Neural cell (in vitro differentiated cells): ENCODE data around the gene VPS72.

Experiments
- EP300 ChIP-seq: fragments of 450-650 bp; conservative IDR thresholded peaks from 2 replicates; pipeline ENCODE4 v1.6.1; 2014; ENCODE audit warnings: antibody characterized with exemption, mild to moderate bottlenecking, moderate library complexity; ENCODE audit not compliant: poor library complexity, severe bottlenecking
- EZH2 ChIP-seq: fragments of 200-600, 300-800 bp; shearing (Covaris generic), sonication (generic); IDR thresholded peaks from 2 replicates; pipeline ENCODE4 v1.6.1; 2014; ENCODE audit warnings: antibody characterized with exemption, low read length, borderline replicate concordance, mild to moderate bottlenecking; ENCODE audit not compliant: insufficient read depth, poor library complexity, severe bottlenecking
- SMC3 ChIP-seq: fragments of 450-650 bp; conservative IDR thresholded peaks from 2 replicates; pipeline ENCODE4 v1.6.1; 2014; ENCODE audit warnings: antibody characterized with exemption, mild to moderate bottlenecking, moderate library complexity; ENCODE audit not compliant: poor library complexity
- TF ChIP-seq, protein P1 (sequence below): fragments of 450-650 bp; IDR thresholded peaks from 2 replicates; pipeline ENCODE4 v1.5.1; 2014; ENCODE audit warnings: antibody characterized with exemption, mild to moderate bottlenecking, moderate library complexity; ENCODE audit not compliant: poor library complexity, severe bottlenecking
- TF ChIP-seq, protein P2 (sequence below): IDR thresholded peaks from 2 replicates; pipeline ENCODE4 v1.6.1; 2012; ENCODE audit warnings: borderline replicate concordance

DNA sequence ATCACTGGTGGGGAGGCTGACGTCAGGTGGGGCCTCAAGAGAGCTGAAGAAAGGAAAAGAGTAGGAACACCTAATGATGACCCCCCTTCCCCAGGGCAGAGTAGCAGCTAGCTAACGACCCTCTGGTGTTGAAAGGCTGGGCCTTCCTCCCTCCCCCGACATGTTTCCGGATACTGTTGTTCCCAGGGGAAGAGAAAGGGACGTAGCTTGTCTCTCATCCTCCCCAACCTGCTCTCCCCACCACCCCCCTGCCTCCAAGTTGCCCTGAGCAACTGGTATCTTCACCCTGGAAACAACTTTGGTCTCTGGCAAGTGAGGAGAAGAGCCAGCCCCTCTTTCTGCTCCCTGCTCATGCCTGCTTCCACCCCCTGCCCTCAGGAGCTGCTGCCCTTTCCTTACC lies 46.0 kb downstream of the VPS72 start:
- TF ChIP-seq EP300 = no peak
- TF ChIP-seq SMC3 = no peak
- TF ChIP-seq, protein P1, sequence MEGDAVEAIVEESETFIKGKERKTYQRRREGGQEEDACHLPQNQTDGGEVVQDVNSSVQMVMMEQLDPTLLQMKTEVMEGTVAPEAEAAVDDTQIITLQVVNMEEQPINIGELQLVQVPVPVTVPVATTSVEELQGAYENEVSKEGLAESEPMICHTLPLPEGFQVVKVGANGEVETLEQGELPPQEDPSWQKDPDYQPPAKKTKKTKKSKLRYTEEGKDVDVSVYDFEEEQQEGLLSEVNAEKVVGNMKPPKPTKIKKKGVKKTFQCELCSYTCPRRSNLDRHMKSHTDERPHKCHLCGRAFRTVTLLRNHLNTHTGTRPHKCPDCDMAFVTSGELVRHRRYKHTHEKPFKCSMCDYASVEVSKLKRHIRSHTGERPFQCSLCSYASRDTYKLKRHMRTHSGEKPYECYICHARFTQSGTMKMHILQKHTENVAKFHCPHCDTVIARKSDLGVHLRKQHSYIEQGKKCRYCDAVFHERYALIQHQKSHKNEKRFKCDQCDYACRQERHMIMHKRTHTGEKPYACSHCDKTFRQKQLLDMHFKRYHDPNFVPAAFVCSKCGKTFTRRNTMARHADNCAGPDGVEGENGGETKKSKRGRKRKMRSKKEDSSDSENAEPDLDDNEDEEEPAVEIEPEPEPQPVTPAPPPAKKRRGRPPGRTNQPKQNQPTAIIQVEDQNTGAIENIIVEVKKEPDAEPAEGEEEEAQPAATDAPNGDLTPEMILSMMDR = no peak
- TF ChIP-seq EZH2 = no peak
- TF ChIP-seq, protein P2, sequence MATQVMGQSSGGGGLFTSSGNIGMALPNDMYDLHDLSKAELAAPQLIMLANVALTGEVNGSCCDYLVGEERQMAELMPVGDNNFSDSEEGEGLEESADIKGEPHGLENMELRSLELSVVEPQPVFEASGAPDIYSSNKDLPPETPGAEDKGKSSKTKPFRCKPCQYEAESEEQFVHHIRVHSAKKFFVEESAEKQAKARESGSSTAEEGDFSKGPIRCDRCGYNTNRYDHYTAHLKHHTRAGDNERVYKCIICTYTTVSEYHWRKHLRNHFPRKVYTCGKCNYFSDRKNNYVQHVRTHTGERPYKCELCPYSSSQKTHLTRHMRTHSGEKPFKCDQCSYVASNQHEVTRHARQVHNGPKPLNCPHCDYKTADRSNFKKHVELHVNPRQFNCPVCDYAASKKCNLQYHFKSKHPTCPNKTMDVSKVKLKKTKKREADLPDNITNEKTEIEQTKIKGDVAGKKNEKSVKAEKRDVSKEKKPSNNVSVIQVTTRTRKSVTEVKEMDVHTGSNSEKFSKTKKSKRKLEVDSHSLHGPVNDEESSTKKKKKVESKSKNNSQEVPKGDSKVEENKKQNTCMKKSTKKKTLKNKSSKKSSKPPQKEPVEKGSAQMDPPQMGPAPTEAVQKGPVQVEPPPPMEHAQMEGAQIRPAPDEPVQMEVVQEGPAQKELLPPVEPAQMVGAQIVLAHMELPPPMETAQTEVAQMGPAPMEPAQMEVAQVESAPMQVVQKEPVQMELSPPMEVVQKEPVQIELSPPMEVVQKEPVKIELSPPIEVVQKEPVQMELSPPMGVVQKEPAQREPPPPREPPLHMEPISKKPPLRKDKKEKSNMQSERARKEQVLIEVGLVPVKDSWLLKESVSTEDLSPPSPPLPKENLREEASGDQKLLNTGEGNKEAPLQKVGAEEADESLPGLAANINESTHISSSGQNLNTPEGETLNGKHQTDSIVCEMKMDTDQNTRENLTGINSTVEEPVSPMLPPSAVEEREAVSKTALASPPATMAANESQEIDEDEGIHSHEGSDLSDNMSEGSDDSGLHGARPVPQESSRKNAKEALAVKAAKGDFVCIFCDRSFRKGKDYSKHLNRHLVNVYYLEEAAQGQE = no peak
